ENCODE results near the gene PALM. TPM values are rescaled to one million over a fixed set of nuclear protein-coding genes. Genes with fewer than 3 reads are reported as not detected.
"Not testable (repeated sequence)": the region's sequence is repeated elsewhere in the genome, so short reads cannot be mapped to it uniquely, and the experiment has no call there.

Gene PALM
- total RNA-seq, 2 donors from 2014 or later: 3.9 to 13.5 TPM

GRCh38 chr19:743168-743687 lies 34.5 kb downstream of the PALM start:
- Histone ChIP-seq H3K27me3 (no peaks in the 10 kb centered on the region), H3K27ac (peak overlapping the region; percentile 32), H3K4me1 (no peaks in the 10 kb centered on the region), H3K4me3 (no peak overlapping the region), H3K36me3 (no peaks in the 10 kb centered on the region), H3K9me3 (no peaks in the 10 kb centered on the region), H3K9ac (ENCODE audit: low read depth in 2 of 2, low read length in 2 of 2) (peak overlapping the region in 1 of 2 donors; percentile 22)
- intact Hi-C loops (cut with DNase I): no loop called here
- DNase-seq: peak; percentile 79
- no peak for TF ChIP-seq CTCF (IDR thresholded peaks at IDR 0.05)

DNA sequence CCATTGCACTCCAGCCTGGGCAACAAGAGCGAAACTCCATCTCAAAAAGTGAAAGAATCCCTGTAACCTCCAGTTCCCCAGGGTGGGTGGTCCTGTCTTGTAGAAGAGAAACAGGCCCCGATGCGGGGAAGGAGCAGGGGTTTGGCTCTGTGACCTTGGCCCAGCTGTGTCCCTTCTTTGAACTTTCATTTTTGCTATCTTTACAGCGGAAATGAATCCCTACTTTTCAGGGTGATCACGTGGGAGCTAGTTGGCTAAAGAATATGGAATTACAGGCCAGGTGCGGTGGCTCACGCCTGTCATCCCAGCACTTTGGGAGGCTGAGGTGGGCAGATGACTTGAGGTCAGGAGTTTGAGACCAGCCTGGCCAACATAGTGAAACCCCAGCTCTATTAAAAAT lies 36.4 kb downstream of the PALM start:
- H3K9ac ChIP-seq (ENCODE audit: low read depth in 2 of 2, low read length in 2 of 2); H3K27ac ChIP-seq; H3K9me3 ChIP-seq; H3K4me1 ChIP-seq; H3K36me3 ChIP-seq; DNase-seq; H3K27me3 ChIP-seq; H3K4me3 ChIP-seq; intact Hi-C loops (cut with DNase I): not testable (repeated sequence)

- H3K9me3 ChIP-seq: no peaks in the 10 kb centered on the region
- H3K27me3 ChIP-seq: no peaks in the 10 kb centered on the region
- no peak overlapping the region for H3K4me3 ChIP-seq
- DNase-seq: no peak
- H3K36me3 ChIP-seq: no peaks in the 10 kb centered on the region
- H3K4me1 ChIP-seq: no peaks in the 10 kb centered on the region
- H3K9ac ChIP-seq (ENCODE audit: low read depth in 2 of 2, low read length in 2 of 2): no peak overlapping the region
- intact Hi-C loops (cut with DNase I): no loop called here
- TF ChIP-seq CTCF (IDR thresholded peaks at IDR 0.05): no peak
- no peak overlapping the region for H3K27ac ChIP-seq
Observed at GRCh38 chr19:746208-746819, 37.6 kb downstream of the PALM start.

DNA sequence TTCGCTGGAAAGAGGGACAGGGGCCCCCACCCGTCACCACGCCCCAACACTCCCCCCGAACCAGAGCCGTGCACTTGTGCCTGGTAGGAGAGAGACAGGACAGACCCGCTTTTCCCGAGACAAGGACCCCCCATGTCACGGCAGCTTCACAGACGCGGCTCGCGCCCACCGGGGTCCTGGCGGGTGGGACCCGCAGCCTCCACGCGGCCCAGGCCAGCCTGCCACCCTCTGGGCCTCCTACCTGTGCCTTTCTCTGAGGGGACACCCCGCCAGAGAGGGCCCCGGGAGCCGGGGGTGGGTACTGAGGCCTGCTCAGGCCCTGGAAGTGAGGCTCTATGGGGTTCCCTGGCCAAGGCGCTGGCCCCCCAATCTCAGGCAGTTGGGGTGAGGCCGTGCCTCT lies 38.2 kb downstream of the PALM start:
- Histone ChIP-seq H3K4me1 (no peaks in the 10 kb centered on the region), H3K27ac (no peak overlapping the region), H3K9me3 (no peaks in the 10 kb centered on the region), H3K9ac (ENCODE audit: low read depth in 2 of 2, low read length in 2 of 2) (no peak overlapping the region), H3K4me3 (no peak overlapping the region), H3K27me3 (no peaks in the 10 kb centered on the region), H3K36me3 (no peaks in the 10 kb centered on the region)
- intact Hi-C loops (cut with DNase I): no loop called here
- TF ChIP-seq CTCF (IDR thresholded peaks at IDR 0.05): no peak
- DNase-seq: no peak

DNA sequence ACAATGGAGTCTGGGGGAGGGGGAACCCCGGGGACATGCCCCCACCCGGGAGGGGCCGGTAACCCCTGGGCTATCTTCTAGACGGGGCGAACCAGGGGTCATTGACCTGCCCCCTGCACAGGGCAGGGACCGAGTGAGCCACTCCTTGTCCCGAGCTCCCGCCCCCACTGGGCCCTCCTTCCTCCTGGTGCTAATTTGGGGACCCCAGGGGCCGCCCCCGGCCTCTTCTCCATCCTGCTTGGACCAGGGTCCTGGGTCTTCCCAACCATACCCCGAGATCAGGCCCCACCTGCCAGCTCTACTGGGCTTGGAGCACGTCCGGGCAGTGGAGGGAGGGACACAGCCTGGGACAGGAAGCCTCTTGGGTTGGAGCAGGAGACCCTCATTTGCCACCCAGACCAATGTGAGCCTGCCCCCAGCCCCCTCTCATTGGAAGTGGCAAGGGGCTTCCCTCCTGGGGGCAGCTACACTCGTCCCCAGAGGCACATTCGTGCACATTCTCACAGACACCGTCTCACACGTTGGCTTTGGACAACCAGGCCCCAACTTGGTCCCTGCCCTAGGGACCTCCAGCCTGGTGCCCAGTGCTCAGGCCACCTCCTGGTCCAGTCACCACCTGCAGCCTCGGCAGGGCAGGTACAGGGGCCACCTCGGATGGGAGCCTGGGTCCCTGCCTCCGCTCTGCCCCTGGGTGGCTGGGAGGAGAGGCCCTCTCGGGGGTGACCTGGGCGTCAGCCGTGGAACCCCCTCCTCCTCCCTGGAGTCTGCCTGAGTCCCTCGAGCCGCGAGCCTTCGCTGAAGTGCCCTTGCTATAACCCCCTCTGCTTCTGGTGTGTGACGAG lies 38.9 kb downstream of the PALM start:
- intact Hi-C loops (cut with DNase I): no loop called here
- Histone ChIP-seq H3K9ac (ENCODE audit: low read depth in 2 of 2, low read length in 2 of 2) (peak overlapping the region; percentile 51 to 79), H3K4me1 (no peaks in the 10 kb centered on the region), H3K27ac (peak overlapping the region; percentile 68), H3K4me3 (no peak overlapping the region), H3K27me3 (no peaks in the 10 kb centered on the region), H3K36me3 (no peaks in the 10 kb centered on the region), H3K9me3 (no peaks in the 10 kb centered on the region)
- no peak for DNase-seq
- TF ChIP-seq CTCF (IDR thresholded peaks at IDR 0.05): no peak

DNA sequence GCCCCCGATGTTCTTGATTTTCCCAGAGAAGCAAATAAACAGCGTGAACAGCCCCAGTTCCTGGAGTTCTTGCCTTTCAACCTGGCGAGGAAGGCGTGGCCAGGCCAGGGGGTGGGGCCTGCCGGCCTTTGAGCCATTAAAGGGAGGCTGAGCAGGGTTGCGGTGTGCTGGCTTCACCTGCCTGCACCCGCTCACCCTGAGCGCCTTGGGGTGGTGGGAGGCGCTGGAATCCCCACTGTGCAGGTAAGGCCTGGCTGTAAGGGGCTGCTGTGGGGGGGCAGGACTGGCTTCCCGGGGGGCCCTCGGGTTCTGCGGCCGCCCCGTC lies 39.5 kb downstream of the PALM start:
- Histone ChIP-seq H3K4me3 (peak overlapping the region; percentile 24), H3K27ac (peak overlapping the region; percentile 68), H3K4me1 (no peaks in the 10 kb centered on the region), H3K9ac (ENCODE audit: low read depth in 2 of 2, low read length in 2 of 2) (peak overlapping the region; percentile 72 to 79), H3K9me3 (no peaks in the 10 kb centered on the region), H3K36me3 (no peaks in the 10 kb centered on the region), H3K27me3 (no peaks in the 10 kb centered on the region)
- TF ChIP-seq CTCF (IDR thresholded peaks at IDR 0.05): no peak
- intact Hi-C loops (cut with DNase I): no loop called here
- peak; percentile 88 for DNase-seq

Measured in colonic mucosa (tissue), 4 donors.